ENCODE results near the gene ADCY9.

ADCY9 gene

DNA sequence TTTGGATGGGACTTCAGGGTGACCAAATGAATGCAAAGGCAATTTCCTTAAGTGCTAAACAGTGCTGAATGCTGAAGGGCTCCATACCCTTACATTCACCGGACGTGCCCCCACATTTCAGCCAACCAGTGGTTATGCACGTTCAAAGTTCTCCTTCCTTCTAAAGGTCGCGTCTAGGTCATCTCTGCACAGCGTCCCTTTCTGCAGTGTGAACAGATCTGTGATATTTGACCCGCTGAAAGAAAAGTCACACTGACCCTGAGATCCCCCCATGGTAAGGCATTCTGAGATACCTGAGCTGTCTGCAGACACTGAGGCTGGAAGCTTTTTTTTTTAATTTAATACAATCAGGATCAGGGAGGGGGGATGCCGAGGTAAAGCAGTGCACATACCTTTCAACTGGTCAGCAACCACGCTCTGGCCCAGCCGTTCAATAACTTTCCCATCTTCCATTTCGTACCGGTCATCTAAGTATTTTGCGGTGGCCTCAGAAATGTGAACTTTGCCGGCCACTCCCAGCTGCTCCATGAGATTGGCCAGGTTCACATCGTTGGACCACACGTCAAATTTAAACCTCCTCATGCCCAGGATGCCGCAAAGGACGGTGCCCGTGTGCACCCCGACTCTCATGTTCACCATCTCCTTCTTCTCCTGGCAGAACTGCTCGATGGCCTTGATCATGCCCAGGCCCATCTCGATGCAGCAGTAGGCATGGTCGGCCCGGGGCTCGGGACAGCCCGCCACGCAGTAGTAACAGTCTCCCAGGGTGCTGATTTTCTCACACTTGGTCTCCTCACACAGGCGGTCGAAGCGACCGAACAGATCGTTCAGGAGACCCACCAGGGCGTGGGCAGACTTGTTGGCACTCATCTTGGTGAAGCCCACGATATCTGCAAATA lies 2.6 kb downstream of the ADCY9 start:
- DNase-seq (ENCODE audit: low read depth in 2 of 2): peak in 1 of 2 donors; percentile 16
- peak overlapping the region; percentile 11 to 40 for H3K4me3 ChIP-seq (replicated peaks in 1 of 2; ENCODE audit: low read depth in 2 of 2, low read length in 2 of 2)
- TF ChIP-seq, protein P1, sequence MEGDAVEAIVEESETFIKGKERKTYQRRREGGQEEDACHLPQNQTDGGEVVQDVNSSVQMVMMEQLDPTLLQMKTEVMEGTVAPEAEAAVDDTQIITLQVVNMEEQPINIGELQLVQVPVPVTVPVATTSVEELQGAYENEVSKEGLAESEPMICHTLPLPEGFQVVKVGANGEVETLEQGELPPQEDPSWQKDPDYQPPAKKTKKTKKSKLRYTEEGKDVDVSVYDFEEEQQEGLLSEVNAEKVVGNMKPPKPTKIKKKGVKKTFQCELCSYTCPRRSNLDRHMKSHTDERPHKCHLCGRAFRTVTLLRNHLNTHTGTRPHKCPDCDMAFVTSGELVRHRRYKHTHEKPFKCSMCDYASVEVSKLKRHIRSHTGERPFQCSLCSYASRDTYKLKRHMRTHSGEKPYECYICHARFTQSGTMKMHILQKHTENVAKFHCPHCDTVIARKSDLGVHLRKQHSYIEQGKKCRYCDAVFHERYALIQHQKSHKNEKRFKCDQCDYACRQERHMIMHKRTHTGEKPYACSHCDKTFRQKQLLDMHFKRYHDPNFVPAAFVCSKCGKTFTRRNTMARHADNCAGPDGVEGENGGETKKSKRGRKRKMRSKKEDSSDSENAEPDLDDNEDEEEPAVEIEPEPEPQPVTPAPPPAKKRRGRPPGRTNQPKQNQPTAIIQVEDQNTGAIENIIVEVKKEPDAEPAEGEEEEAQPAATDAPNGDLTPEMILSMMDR (IDR thresholded peaks at IDR 0.05; ENCODE audit: low read depth, low read length): no peak

GRCh38 chr16:4111748-4112696 lies 4.2 kb downstream of the ADCY9 start:
- DNase-seq (ENCODE audit: low read depth in 2 of 2): peak; percentile 22 to 42
- TF ChIP-seq, protein P1 (IDR thresholded peaks at IDR 0.05; ENCODE audit: low read depth, low read length): no peak
- peak overlapping the region; percentile 25 to 40 for H3K4me3 ChIP-seq (replicated peaks in 1 of 2; ENCODE audit: low read depth in 2 of 2, low read length in 2 of 2)

- TF ChIP-seq, protein P1 (IDR thresholded peaks at IDR 0.05; ENCODE audit: low read depth, low read length): no peak
- no peak overlapping the region for H3K4me3 ChIP-seq (replicated peaks in 1 of 2; ENCODE audit: low read depth in 2 of 2, low read length in 2 of 2)
- no peak for DNase-seq (ENCODE audit: low read depth in 2 of 2)
Observed at GRCh38 chr16:4110680-4111079, 5.6 kb downstream of the ADCY9 start.

DNA sequence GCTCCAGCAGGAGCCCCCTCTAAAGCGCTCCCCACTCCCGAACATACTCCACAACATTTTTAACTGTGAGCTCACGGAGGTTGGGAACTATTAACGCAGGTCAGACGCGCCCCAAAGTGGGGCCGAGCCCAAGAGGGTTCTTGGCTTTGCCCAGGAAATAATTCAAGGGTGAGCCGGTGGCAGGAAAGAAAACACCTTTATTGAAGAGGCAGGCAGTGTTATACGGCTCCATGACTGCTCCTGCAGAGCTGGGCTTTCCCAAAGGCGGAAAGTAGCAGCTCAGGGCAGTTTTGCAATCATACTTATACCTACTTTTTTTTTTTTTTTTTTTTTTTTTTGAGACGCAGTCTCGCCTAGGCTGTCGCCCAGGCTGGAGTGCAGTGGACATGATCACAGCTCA lies 6.2 kb downstream of the ADCY9 start:
- no peak for DNase-seq (ENCODE audit: low read depth in 2 of 2)

DNA sequence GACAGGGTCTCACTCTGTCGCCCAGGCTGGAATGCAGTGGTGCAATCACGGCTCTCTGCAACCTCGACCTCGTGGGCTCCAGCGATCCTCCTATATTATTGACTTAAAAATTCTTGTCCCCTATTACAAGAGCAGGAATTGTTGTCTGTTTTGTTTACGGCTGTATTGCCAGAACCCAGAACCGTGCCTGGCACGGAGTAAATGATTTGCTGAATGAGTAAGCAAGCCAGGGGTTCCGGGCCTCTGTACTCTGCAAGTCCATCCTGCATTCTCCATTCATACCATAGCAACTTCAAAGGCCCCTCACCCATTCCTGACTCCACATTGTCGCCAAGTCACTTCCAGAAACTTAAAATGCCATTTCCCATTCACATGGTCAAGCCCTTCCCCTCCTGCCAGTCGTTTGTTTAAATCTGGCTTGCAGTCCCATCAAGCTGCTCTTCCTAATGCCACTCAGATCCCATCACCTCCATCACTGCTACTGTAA lies 6.9 kb downstream of the ADCY9 start:
- DNase-seq (ENCODE audit: low read depth in 2 of 2): peak in 1 of 2 donors; percentile 10
- H3K4me3 ChIP-seq (replicated peaks in 1 of 2; ENCODE audit: low read depth in 2 of 2, low read length in 2 of 2): no peak overlapping the region
- TF ChIP-seq, protein P1 (IDR thresholded peaks at IDR 0.05; ENCODE audit: low read depth, low read length): no peak

More for the DNA sequence above, 6.2 kb downstream of the ADCY9 start:
- no peak overlapping the region for H3K4me3 ChIP-seq (replicated peaks in 1 of 2; ENCODE audit: low read depth in 2 of 2, low read length in 2 of 2)
- TF ChIP-seq, protein P1 (IDR thresholded peaks at IDR 0.05; ENCODE audit: low read depth, low read length): no peak

GRCh38 chr16:4106516-4106915 lies 9.7 kb downstream of the ADCY9 start:
- no peak overlapping the region for H3K4me3 ChIP-seq (replicated peaks in 1 of 2; ENCODE audit: low read depth in 2 of 2, low read length in 2 of 2)
- no peak for DNase-seq (ENCODE audit: low read depth in 2 of 2)
- TF ChIP-seq, protein P1 (IDR thresholded peaks at IDR 0.05; ENCODE audit: low read depth, low read length): no peak
